Erythroblast (primary cell): Measurements from ENCODE around the gene POP4.

ENCODE experiments used
- GATA1 ChIP-seq: IDR thresholded peaks from 2 replicates; pipeline ENCODE4 v1.6.1; 2011; ENCODE audit warnings: low read depth, mild to moderate bottlenecking, control low read depth, low read length, moderate library complexity
- POLR2A ChIP-seq: IDR thresholded peaks from 2 replicates; pipeline ENCODE4 v1.6.1; 2011; ENCODE audit warnings: mild to moderate bottlenecking, low read length

DNA sequence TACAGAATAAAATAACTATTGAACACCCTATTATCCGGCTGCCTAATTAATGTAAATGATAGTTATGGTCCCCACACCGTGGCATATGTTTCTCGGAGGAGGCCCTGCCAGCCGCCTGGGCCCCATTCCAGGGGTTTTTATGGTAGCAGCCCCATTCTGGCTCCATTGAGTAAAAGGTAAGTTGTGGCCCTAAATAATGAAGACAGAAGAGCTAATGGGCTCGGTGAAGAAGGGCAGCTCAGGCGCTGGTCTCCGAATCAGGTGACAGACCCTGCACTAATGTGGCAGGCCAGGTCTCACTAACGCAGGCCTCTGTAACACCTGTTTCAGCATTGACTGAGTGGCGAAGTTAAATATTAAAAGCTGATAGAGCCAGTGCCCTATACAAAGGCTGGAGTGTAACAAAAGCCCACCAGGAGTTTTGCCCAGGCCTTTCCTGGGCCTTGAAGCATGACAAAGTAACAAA lies 19.1 kb downstream of the POP4 start:
- TF ChIP-seq POLR2A = no peak
- no peak for TF ChIP-seq GATA1
